ENCODE data around the gene SIGLEC10. TPM values are rescaled to one million over a fixed set of nuclear protein-coding genes. Genes with fewer than 3 reads are reported as not detected.
A peak's percentile ranks its signal among the peaks of the same experiment; 100 is the strongest.

SIGLEC10 gene
- total and polyA plus RNA-seq, 9 of the 15 experiments (the other 6 are each of a cell fraction or from before 2014, with no cell fraction given), result 0.10 to 1.8 (median 0.82) TPM

DNA sequence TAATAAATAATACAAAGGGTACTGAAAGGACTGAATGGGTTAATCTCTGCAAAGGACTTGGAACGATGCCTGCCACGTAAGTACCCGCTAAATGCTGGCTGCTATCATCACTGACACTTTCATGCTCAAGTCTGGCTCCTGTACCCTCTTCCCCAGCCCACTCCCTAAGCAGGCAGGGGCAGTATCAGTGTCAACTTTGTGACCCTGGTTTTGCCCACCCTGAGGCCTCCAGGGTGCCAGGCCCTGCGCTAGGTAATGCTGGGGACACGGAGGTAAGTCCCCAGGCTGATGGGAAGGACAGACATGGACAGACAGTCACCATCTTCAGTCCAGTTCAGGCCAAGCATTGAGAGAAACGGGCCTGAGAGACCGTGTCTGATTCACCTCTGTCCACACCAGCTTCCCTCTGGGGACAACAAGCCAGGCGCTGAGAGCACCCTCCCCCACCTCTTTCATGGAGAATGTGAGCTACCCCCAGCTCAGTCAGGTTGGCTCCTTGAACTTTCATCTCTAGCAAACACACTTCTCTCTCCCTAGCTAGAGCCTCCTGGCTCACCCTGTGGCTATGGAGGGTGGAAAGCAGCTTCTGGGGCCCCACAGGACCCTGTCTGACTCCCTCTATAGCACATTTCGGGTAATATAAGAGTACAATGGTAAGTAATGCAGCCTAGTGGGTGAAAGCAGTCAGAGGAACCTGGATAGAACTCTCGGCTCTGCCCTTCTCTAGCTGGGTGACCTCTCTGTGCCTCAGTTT, 52.1 kb downstream of the SIGLEC10 start (continued):
- TF ChIP-seq ZNF707 (CRISPR knock-in tag; conservative IDR thresholded peaks at IDR 0.05) (no peak), ZNF75A (CRISPR knock-in tag; IDR thresholded peaks at IDR 0.05) (no peak), NR1H2 (CRISPR knock-in tag; IDR thresholded peaks at IDR 0.05) (no peak), SOX6 (IDR thresholded peaks at IDR 0.05) (0 out of 2 replicates have a peak, but pooled peaks have one; percentile 6), DPF2 (IDR thresholded peaks at IDR 0.05) (no peak), STAT5B (CRISPR knock-in tag; IDR thresholded peaks at IDR 0.05) (no peak), KAT2B (IDR thresholded peaks at IDR 0.05; ENCODE audit: low read depth, low read length) (no peak), CHCHD3 (CRISPR knock-in tag; IDR thresholded peaks at IDR 0.05) (no peak), ETV5 (CRISPR knock-in tag; IDR thresholded peaks at IDR 0.05; ENCODE audit: low read depth) (no peak), HMG20B (CRISPR knock-in tag; IDR thresholded peaks at IDR 0.05) (no peak), OTX1 (CRISPR knock-in tag; IDR thresholded peaks at IDR 0.05) (no peak), JUND (IDR thresholded peaks at IDR 0.05; ENCODE audit: borderline replicate concordance, low read depth, low read length) (0 out of 2 replicates have a peak, but pooled peaks have one; percentile 6), JUND (tag; IDR thresholded peaks at IDR 0.05; ENCODE audit: borderline replicate concordance, low read depth, low read length) (no peak), RUNX1 (IDR thresholded peaks at IDR 0.05; ENCODE audit: low read depth) (no peak), ESRRA (IDR thresholded peaks at IDR 0.05; ENCODE audit: borderline replicate concordance, low read depth) (no peak)
- TF ChIP-seq, protein P1, sequence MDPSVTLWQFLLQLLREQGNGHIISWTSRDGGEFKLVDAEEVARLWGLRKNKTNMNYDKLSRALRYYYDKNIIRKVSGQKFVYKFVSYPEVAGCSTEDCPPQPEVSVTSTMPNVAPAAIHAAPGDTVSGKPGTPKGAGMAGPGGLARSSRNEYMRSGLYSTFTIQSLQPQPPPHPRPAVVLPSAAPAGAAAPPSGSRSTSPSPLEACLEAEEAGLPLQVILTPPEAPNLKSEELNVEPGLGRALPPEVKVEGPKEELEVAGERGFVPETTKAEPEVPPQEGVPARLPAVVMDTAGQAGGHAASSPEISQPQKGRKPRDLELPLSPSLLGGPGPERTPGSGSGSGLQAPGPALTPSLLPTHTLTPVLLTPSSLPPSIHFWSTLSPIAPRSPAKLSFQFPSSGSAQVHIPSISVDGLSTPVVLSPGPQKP (CRISPR knock-in tag; IDR thresholded peaks at IDR 0.05), result no peak
- TF ChIP-seq, protein P2, sequence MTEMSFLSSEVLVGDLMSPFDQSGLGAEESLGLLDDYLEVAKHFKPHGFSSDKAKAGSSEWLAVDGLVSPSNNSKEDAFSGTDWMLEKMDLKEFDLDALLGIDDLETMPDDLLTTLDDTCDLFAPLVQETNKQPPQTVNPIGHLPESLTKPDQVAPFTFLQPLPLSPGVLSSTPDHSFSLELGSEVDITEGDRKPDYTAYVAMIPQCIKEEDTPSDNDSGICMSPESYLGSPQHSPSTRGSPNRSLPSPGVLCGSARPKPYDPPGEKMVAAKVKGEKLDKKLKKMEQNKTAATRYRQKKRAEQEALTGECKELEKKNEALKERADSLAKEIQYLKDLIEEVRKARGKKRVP (CRISPR knock-in tag; IDR thresholded peaks at IDR 0.05), result no peak

Measured in K562 (cell line).